Mucosa of stomach (tissue), 1 donor: ENCODE data around the gene MMP17.
"Not testable (repeated sequence)": the region's sequence is repeated elsewhere in the genome, so short reads cannot be mapped to it uniquely, and the experiment has no call there.

Source experiments
- H3K27me3 ChIP-seq: one replicate; pipeline ENCODE4 v1.7.0; 2013; ENCODE audit warnings: mild to moderate bottlenecking, low read length; ENCODE audit not compliant: control insufficient read depth, insufficient read depth
- H3K36me3 ChIP-seq: one replicate; pipeline ENCODE4 v1.7.0; 2013; ENCODE audit warnings: low read length; ENCODE audit not compliant: control insufficient read depth, insufficient read depth
- H3K4me1 ChIP-seq: one replicate; pipeline ENCODE4 v1.7.0; 2013; ENCODE audit warnings: mild to moderate bottlenecking, low read length; ENCODE audit not compliant: control insufficient read depth, insufficient read depth
- H3K4me3 ChIP-seq: one replicate; pipeline ENCODE4 v1.7.0; 2013; ENCODE audit warnings: low read length
- H3K9ac ChIP-seq: one replicate; pipeline ENCODE4 v1.7.0; 2013; ENCODE audit warnings: mild to moderate bottlenecking, low read length, moderate library complexity
- H3K9me3 ChIP-seq: one replicate; pipeline ENCODE4 v1.7.0; 2013; ENCODE audit warnings: mild to moderate bottlenecking, low read length, moderate library complexity; ENCODE audit not compliant: control insufficient read depth
- donor health status: Pancreatic carcinoma.

Gene MMP17

DNA sequence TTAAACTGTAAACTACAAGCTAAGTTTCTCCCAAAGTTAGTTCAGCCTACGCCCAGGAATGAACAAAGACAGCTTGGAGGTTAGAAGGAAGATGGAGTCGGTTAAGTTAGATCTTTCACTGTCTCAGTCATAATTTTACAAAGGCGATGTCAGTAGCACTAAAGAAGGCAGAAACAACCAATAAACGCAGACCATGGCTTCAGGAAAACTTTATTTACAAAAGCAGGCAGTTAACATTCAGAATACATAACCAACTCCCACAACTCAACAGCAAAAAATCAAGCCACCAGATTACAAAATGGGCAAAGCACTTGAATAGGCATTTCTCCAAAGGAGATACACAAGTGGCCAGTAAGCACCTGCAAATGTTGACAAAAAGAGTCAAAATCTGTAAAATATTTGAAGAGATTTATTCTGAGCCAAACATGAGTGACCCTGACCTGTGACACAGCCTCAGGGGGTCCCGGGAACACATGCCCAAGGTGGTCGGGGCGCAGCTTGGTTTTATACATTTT, 57.4 kb downstream of the MMP17 start:
- Histone ChIP-seq H3K36me3 (no peaks in the 10 kb centered on the region), H3K27me3 (no peaks in the 10 kb centered on the region)

DNA sequence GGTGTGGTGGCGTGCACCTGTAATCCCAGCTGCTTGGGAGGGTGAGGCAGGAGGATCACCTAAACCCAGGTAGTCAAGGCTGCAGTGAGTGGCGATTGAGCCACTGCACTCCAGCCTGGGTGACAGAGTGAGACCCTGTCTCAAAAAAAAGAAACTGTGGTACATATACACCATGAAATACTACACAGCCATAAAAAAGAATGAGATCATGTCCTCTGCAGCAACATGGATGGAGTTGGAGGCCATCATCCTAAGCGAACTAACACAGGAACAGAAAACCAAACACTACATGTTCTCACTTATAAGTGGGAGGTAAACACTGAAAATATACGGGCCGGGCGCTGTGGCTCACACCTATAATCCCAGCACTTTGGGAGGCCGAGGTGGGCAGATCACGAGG, 63.5 kb downstream of the MMP17 start:
- H3K27me3 ChIP-seq, H3K36me3 ChIP-seq, H3K4me3 ChIP-seq, H3K9me3 ChIP-seq, H3K9ac ChIP-seq: not testable (repeated sequence)
- peaks cover 12% of the 10 kb centered on the region for H3K4me1 ChIP-seq

More for the DNA sequence above, 57.4 kb downstream of the MMP17 start:
- Histone ChIP-seq H3K9me3 (no peaks in the 10 kb centered on the region), H3K4me3 (no peak overlapping the region), H3K4me1 (no peaks in the 10 kb centered on the region), H3K9ac (no peak overlapping the region)

GRCh38 chr12:131892711-131893604, 64.8 kb downstream of the MMP17 start:
- Histone ChIP-seq H3K36me3 (no peaks in the 10 kb centered on the region), H3K9me3 (no peaks in the 10 kb centered on the region), H3K9ac (no peak overlapping the region), H3K4me3 (no peak overlapping the region), H3K27me3 (no peaks in the 10 kb centered on the region), H3K4me1 (peaks cover 18% of the 10 kb centered on the region)

DNA sequence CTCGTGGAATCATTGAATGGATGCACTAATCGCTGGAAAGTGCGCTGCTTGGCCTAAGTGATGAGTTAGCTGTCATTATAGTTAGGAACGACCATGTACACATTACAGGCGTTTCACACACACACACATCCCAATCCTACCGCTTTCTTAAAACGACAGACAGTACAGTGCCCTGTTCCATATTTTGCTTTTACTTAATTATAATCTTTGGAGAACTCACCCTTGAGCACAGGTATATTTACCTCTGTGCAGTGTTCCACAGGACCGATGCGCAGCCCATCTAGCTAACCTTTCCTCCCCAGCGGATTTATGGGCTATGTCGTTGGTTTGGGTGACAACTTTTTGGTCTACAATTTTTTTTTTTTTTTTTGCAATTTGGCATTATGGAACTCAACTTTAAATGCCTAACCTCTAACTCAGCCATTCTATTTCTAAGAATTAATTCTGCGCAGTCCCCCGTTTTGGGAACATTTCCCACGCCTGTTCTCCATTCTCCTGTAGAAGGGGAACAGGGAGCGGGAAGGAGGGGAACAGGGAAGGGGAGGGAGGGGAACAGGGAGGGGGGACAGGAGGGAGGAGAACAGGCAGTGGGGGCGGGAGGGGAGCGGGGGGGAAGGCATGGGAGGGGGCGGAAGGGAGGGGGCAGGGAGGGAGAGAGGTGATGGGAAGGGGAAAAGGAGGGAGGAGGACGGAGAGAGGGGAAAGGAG, 65.6 kb downstream of the MMP17 start:
- H3K4me1 ChIP-seq, result peaks cover 18% of the 10 kb centered on the region
- no peak overlapping the region for H3K4me3 ChIP-seq
- H3K9ac ChIP-seq, result no peak overlapping the region
- no peaks in the 10 kb centered on the region for H3K27me3 ChIP-seq
- H3K9me3 ChIP-seq, result no peaks in the 10 kb centered on the region
- no peaks in the 10 kb centered on the region for H3K36me3 ChIP-seq

GRCh38 chr12:131894313-131894860, 66.2 kb downstream of the MMP17 start, which contains the start of gene ULK1:
TSS of gene ULK1 (plus strand) at chr12:131894622. CDS start at chr12:131895002, 380 bp downstream.
- Histone ChIP-seq H3K9ac (peak within 1 kb of the TSS; percentile 87), H3K9me3 (no peaks in the 10 kb centered on the region), H3K4me3 (no peak within 1 kb of the TSS), H3K36me3 (no peaks in the 10 kb centered on the region), H3K4me1 (peaks cover 18% of the 10 kb centered on the region), H3K27me3 (no peaks in the 10 kb centered on the region)

GRCh38 chr12:131894981-131895639, 66.9 kb downstream of the MMP17 start:
- Histone ChIP-seq H3K4me3 (no peak overlapping the region), H3K9me3 (no peaks in the 10 kb centered on the region), H3K27me3 (no peaks in the 10 kb centered on the region), H3K36me3 (no peaks in the 10 kb centered on the region), H3K4me1 (peaks cover 18% of the 10 kb centered on the region), H3K9ac (peak overlapping the region; percentile 87)

DNA sequence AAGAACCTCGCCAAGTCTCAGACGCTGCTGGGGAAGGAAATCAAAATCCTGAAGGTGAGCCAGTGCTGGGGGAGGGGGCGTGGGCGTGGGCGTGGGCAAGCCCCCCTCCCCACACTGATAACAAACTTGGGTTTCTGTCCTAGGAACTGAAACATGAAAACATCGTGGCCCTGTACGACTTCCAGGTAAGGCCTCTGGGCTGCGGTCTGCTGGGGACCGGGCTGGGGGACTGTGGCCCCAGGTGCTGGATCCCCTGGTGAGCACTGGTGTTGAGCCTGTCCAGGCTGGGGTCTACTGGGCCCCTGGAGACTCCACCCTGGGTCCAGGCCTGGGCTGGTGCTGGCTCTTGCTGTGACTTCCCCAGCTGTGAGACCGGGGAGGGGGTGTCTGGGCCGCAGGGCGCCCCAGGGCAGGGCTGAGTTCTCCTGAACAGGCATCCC, 67.5 kb downstream of the MMP17 start:
- H3K4me3 ChIP-seq, result peak overlapping the region; percentile 83
- no peaks in the 10 kb centered on the region for H3K27me3 ChIP-seq
- H3K9ac ChIP-seq, result peak overlapping the region; percentile 87
- no peaks in the 10 kb centered on the region for H3K9me3 ChIP-seq
- no peaks in the 10 kb centered on the region for H3K36me3 ChIP-seq
- peaks cover 18% of the 10 kb centered on the region for H3K4me1 ChIP-seq

DNA sequence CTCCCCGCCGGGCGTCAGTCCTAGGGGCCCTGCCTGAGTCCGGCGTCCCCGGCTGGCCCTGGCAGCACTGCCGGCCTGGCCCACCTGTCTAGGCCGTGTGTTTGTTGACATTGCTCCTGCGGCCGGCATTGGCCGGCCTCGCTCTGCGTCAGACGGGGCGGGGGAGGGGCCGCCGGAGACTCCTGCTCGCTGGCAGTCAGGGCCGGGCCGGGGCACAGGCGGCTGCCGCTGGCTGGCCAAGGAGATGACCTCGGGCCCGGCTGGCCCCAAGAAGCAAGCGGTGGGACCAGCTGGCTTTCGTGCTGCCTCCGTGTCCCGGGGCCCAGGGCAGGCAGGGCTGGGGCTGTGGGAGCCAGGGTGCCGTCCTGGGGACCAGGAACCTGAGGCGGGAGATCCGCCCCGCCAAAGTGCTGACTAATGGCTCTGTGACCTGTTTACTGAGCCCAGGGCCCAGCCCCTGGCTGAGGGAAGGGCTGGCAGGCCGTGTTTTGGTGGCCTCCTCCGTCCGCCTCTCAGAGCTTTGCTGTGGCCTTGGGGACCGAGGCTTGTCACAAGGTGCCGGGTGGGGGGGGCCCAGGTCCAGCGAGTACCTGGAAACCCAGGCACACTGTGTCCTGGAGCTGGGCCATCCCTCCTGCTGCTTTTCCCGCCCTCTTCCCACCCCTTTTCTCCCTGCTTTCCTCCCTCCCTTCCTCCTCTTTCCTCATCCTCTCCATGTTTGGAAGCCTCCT, 68.1 kb downstream of the MMP17 start:
- Histone ChIP-seq H3K36me3 (no peaks in the 10 kb centered on the region), H3K4me3 (peak overlapping the region; percentile 83), H3K4me1 (peaks cover 18% of the 10 kb centered on the region)

DNA sequence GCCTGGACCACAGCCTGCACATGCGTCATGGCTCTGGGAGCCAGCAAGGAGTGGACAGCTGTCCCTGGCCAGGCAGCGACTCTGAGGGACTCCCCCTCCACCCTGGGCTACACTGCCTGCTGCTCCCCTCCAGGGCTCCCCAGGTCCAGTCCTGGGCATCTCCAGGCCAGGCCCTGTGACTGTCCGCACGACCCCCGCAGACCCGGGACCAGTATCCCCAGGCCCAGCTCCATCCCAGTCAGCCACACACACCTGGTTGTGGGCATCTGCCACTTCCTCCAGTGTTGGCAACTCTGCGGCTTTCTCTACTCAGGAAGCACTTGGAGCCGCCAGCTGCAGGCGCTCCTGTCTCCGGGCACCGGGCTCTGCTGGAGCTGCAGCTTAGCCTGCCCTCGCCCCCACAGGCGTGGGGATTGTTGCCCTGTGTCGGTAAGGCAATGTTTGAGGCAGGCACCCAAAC, 68.6 kb downstream of the MMP17 start:
- Histone ChIP-seq H3K4me1 (peaks cover 24% of the 10 kb centered on the region), H3K27me3 (no peaks in the 10 kb centered on the region), H3K9me3 (no peaks in the 10 kb centered on the region), H3K9ac (peak overlapping the region; percentile 87), H3K4me3 (peak overlapping the region; percentile 83), H3K36me3 (no peaks in the 10 kb centered on the region)

More for the DNA sequence above, 68.1 kb downstream of the MMP17 start:
- Histone ChIP-seq H3K9me3 (no peaks in the 10 kb centered on the region), H3K27me3 (no peaks in the 10 kb centered on the region), H3K9ac (peak overlapping the region; percentile 87)

- Histone ChIP-seq H3K9me3 (no peaks in the 10 kb centered on the region), H3K9ac (no peak overlapping the region), H3K27me3 (no peaks in the 10 kb centered on the region), H3K4me3 (no peak overlapping the region), H3K36me3 (no peaks in the 10 kb centered on the region), H3K4me1 (peaks cover 28% of the 10 kb centered on the region)
Observed at GRCh38 chr12:131897276-131897675, 69.1 kb downstream of the MMP17 start.

- peaks cover 34% of the 10 kb centered on the region for H3K4me1 ChIP-seq
- no peaks in the 10 kb centered on the region for H3K9me3 ChIP-seq
- H3K27me3 ChIP-seq, result no peaks in the 10 kb centered on the region
- no peak overlapping the region for H3K9ac ChIP-seq
- no peaks in the 10 kb centered on the region for H3K36me3 ChIP-seq
- no peak overlapping the region for H3K4me3 ChIP-seq
Observed at GRCh38 chr12:131897875-131898274, 69.7 kb downstream of the MMP17 start.
